Brain microvascular endothelial cell (primary cell): Measurements from ENCODE around the gene TNFAIP2.

ENCODE experiments used
- DNase-seq: peaks from one replicate; pipeline ENCODE4 v3.0.0-alpha.2; 2020
- H3K27ac ChIP-seq: fragments of 250-450 bp; sonication (Bioruptor Pico); 2 replicates; pipeline ENCODE4 v1.5.1; 2020; ENCODE audit warnings: mild to moderate bottlenecking, moderate library complexity
- H3K27me3 ChIP-seq: fragments of 250-450 bp; sonication (Bioruptor Pico); replicated peaks from 2 replicates; pipeline ENCODE4 v1.5.1; 2020; ENCODE audit warnings: mild to moderate bottlenecking
- H3K36me3 ChIP-seq: fragments of 250-450 bp; sonication (Bioruptor Pico); replicated peaks from 2 replicates; pipeline ENCODE4 v1.5.1; 2020; ENCODE audit warnings: mild to moderate bottlenecking
- H3K4me3 ChIP-seq: 2 replicates; pipeline ENCODE4 v1.5.1; 2011; ENCODE audit warnings: low read depth, mild to moderate bottlenecking, control low read depth, low read length, moderate library complexity
- in situ Hi-C: cut with HindIII; loops from 2 replicates; pipeline ENCODE4 v1.10.0; 2017; ENCODE audit warnings: low sequenced_read_pairs, low pct_ligation_motif_present
- TF ChIP-seq, protein P1 (sequence below): IDR thresholded peaks from 2 replicates; pipeline ENCODE4 v1.5.1; 2011; ENCODE audit warnings: low read depth, mild to moderate bottlenecking, moderate library complexity, low read length, control low read depth, inconsistent platforms; ENCODE audit errors: missing control alignments

Gene TNFAIP2

DNA sequence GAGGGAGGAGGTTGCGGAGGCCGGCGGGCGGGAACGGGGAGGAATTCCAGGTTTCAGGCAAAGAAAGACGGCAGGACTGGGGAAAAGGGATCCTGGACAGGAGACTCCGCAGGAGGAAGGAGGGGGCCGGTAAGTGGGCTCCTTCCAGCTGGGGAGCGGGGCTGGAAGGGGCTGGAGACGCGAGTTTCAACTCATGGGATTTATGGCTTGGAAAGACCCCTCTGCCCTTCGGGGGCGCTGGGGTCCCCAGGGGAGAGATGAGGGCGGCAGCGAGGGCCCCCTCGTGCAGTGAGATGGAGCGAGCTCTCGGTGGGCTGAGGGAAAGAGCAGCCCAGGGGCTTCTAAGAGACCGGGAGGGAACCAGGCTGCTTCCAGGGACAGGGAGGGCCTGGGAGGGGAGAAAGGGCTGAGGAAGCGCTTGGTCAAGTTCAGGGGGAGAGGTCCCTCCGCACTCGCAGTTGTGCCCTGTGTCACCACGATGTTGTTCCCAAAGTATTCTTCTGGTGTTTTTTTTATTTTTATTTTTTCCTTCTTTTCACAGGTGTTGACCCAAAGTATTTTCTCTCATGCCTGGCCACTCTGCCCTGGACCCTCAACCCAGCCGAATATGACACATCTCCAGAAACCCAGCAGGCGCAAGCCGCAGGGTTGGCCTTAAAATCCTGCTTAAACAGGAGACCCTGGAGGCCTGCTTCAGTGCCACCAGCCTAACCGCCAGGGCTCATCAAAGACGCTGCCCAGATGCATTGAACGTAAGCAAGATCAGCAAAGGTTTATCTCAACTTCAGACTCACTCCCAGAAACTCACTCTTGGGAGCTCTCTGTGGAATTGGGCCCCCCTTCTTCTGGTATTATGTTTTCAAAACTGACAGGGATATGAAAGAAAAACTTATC, 16.1 kb downstream of the TNFAIP2 start:
- H3K36me3 ChIP-seq = no peaks in the 10 kb centered on the region
- TF ChIP-seq, protein P1, sequence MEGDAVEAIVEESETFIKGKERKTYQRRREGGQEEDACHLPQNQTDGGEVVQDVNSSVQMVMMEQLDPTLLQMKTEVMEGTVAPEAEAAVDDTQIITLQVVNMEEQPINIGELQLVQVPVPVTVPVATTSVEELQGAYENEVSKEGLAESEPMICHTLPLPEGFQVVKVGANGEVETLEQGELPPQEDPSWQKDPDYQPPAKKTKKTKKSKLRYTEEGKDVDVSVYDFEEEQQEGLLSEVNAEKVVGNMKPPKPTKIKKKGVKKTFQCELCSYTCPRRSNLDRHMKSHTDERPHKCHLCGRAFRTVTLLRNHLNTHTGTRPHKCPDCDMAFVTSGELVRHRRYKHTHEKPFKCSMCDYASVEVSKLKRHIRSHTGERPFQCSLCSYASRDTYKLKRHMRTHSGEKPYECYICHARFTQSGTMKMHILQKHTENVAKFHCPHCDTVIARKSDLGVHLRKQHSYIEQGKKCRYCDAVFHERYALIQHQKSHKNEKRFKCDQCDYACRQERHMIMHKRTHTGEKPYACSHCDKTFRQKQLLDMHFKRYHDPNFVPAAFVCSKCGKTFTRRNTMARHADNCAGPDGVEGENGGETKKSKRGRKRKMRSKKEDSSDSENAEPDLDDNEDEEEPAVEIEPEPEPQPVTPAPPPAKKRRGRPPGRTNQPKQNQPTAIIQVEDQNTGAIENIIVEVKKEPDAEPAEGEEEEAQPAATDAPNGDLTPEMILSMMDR = no peak
- no peak for DNase-seq
- no peak overlapping the region for H3K4me3 ChIP-seq
- in situ Hi-C loops = no loop called here
- no peak overlapping the region for H3K27ac ChIP-seq
- peaks cover 21% of the 10 kb centered on the region for H3K27me3 ChIP-seq

DNA sequence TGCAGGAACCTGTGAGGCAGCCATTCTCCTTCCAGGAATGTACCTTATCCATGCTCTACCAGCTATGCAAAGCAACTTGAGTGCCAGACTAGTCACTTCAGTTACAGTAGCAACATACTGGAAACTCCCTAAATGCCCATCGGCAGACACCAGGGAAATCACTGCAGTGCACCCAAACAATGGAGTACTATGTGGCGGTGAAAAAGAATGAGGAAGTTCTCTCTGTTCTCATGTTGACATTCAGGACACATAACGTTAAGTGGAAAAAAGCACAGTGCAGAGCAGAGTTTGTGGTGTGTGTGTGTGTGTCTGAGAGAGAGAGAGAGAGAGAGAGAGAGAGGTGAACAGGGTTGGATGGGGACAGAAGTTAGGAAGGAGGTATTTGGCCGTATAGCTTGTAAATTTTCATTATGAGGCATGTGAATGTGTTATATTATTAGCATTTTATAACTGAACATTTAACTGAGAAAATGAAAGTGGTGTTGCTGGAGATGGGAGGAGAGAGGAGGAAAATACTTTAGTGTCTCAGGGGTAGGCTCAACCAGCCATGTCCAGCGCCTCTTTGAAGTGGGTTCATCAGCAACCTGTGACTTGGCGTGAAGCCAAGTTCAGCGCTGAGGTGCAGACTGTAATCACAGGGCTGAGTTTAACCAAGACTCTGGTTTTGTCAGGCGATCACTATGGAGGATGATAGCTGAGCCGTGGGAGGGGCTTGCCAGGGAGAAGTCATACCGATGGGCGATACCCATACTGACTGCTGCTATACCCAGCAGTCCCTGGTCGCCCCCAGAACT, 17.3 kb downstream of the TNFAIP2 start:
- TF ChIP-seq, protein P1 = no peak
- Histone ChIP-seq H3K27me3 (peaks cover 21% of the 10 kb centered on the region), H3K36me3 (no peaks in the 10 kb centered on the region), H3K4me3 (no peak overlapping the region), H3K27ac (no peak overlapping the region)
- in situ Hi-C loops = no loop called here
- DNase-seq = no peak

DNA sequence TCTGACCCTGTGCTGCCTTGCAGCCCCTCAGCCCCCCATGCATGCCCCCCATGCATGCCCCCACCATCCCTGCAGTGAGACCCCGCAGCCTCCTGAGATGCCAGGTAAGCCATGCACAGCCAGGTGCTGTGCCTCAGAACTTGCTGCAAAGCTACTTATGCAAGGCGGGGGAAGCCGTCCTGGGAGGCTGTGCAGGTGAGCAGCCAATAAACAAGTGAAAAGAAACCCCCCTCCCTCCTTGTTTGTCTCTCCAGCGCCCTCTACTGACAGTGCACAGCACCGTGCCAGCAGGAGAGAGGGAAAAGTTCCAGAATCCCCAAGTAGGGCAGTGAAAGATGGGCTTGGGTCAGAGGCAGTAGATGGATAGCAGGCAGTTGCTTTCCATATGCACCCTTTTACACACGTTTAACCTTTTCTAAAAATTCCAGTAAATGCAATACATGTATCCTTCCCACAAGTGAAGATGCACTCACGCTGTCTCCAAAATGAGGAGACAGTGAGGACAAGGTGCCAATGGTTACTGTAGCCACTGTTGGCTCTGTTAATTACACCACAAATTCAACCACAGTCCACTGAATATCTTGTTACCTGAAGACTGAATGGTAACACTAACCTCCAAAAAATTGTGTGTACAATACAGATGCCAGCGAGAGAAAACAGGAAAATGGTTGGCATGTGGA, 18.0 kb downstream of the TNFAIP2 start:
- in situ Hi-C loops = no loop called here
- Histone ChIP-seq H3K27me3 (peaks cover 25% of the 10 kb centered on the region), H3K4me3 (no peak overlapping the region), H3K36me3 (no peaks in the 10 kb centered on the region), H3K27ac (no peak overlapping the region)
- no peak for DNase-seq
- TF ChIP-seq, protein P1 = peak; percentile 92

DNA sequence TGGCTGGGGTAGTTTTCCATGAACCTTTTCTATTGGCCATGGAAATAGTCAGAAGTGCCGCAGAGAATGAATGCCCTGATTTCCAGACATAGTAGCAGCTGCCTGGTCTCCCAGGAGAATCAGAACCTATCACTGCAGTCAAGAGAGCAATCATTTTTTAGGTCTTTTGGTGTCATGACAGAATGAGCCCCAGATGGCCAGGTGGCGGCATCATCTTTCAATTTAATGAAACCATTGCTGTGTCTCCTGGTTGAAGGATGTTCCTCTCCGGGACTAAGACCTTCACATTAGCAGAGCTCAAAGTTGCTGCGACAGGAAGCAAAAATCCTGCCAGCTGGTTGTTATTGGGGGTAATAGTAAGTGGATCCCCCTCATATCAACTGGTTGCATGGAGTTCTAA, 18.8 kb downstream of the TNFAIP2 start:
- DNase-seq = no peak
- peaks cover 27% of the 10 kb centered on the region for H3K27me3 ChIP-seq

DNA sequence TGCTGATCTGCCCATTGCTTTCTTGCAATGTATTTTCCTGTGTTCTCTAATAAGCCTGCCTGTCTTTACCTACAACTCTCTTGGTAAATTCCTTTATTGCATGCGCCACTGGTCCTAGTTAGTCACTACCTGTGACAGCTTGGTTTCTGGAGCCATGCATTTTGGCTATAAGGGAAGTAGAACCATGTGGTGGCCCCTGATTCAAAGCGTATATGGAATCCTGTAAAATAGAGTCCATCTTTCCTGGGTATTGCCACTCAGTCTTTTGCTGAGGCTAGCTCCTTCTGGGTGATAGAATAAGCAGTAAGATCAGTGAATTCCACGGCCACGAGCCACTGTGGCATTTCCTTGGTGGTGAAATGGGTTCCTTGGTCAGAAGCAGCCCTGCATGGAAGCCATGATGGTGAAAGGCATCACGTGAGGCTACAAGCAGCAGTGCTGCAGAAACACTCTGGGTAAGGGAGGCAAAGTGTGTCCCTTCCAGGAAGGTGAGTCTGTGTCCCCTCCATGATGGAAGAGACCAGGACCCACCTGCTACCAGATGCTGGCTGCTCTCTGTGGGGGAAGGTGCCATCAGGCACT, 19.6 kb downstream of the TNFAIP2 start:
- DNase-seq = no peak
- Histone ChIP-seq H3K27ac (no peak overlapping the region), H3K27me3 (peaks cover 27% of the 10 kb centered on the region), H3K4me3 (no peak overlapping the region), H3K36me3 (no peaks in the 10 kb centered on the region)
- TF ChIP-seq, protein P1 = no peak
- in situ Hi-C loops = no loop called here

More for the DNA sequence above, 18.8 kb downstream of the TNFAIP2 start:
- H3K36me3 ChIP-seq = no peaks in the 10 kb centered on the region
- TF ChIP-seq, protein P1 = no peak
- H3K27ac ChIP-seq = no peak overlapping the region
- no peak overlapping the region for H3K4me3 ChIP-seq
- in situ Hi-C loops = no loop called here
